Muscle layer of colon (tissue), 2 donors: Measurements from ENCODE around the gene ADGRD1.
A peak's percentile ranks its signal among the peaks of the same experiment; 100 is the strongest.

Experiments used
- H3K27ac ChIP-seq: one replicate; pipeline ENCODE4 v1.7.0; 2013; ENCODE audit warnings: low read depth, mild to moderate bottlenecking, low read length, moderate library complexity
- H3K27me3 ChIP-seq, 2 donors: one replicate each; pipeline ENCODE4 v1.7.0; 2013; ENCODE audit warnings: low read length in 2 of 2, mild to moderate bottlenecking in 2 of 2; ENCODE audit not compliant: insufficient read depth in 2 of 2, control insufficient read depth in 1 of 2
- H3K36me3 ChIP-seq: one replicate; pipeline ENCODE4 v1.7.0; 2013; ENCODE audit warnings: mild to moderate bottlenecking, low read length; ENCODE audit not compliant: insufficient read depth
- H3K4me1 ChIP-seq: one replicate; pipeline ENCODE4 v1.7.0; 2013; ENCODE audit warnings: mild to moderate bottlenecking, low read length; ENCODE audit not compliant: insufficient read depth
- H3K4me3 ChIP-seq, 2 donors: one replicate each; pipeline ENCODE4 v1.7.0; 2013; ENCODE audit warnings: low read length in 2 of 2, low read depth in 1 of 2, mild to moderate bottlenecking in 1 of 2, moderate library complexity in 1 of 2
- H3K9ac ChIP-seq: one replicate; pipeline ENCODE4 v1.7.0; 2013; ENCODE audit warnings: low read length
- H3K9me3 ChIP-seq: one replicate; pipeline ENCODE4 v1.7.0; 2013; ENCODE audit warnings: mild to moderate bottlenecking, low read length
- donor health status: abdominal sarcoma.
- donor health status: Adenocarcinoma of cecum.

Gene ADGRD1

DNA sequence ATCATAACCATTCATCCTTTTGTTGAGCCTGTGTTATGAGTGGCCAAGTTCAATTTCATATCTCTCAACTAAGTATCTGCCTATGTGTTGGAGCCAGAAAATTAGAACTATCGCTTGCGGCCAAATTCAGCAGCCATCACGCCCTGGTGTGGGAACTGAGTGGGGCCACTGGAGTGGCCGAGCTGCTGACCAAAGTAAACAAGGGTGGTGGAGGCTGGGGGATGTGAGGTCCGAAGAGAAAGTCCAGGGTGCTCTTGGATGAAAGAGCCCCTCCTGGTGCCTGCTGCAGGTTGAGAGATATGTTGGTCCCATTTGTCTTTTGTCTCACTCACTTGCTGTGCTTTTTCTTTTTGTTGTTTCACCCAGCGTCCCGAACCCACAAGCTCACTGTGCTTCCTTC lies 14.9 kb downstream of the ADGRD1 start:
- Histone ChIP-seq H3K27ac (no peak overlapping the region), H3K4me3 (no peak overlapping the region), H3K36me3 (peaks cover 35% of the 10 kb centered on the region), H3K27me3 (no peaks in the 10 kb centered on the region), H3K9ac (no peak overlapping the region), H3K4me1 (no peaks in the 10 kb centered on the region), H3K9me3 (no peaks in the 10 kb centered on the region)

GRCh38 chr12:130969223-130969622 lies 15.5 kb downstream of the ADGRD1 start:
- H3K4me1 ChIP-seq = no peaks in the 10 kb centered on the region
- H3K9me3 ChIP-seq = no peaks in the 10 kb centered on the region
- no peak overlapping the region for H3K27ac ChIP-seq
- H3K9ac ChIP-seq = no peak overlapping the region
- peaks cover 35% of the 10 kb centered on the region for H3K36me3 ChIP-seq
- no peak overlapping the region for H3K4me3 ChIP-seq
- H3K27me3 ChIP-seq = no peaks in the 10 kb centered on the region

GRCh38 chr12:130970165-130970907 lies 16.6 kb downstream of the ADGRD1 start:
- Histone ChIP-seq H3K27ac (no peak overlapping the region), H3K9me3 (no peaks in the 10 kb centered on the region), H3K9ac (no peak overlapping the region), H3K4me3 (no peak overlapping the region), H3K36me3 (peaks cover 35% of the 10 kb centered on the region), H3K4me1 (no peaks in the 10 kb centered on the region), H3K27me3 (no peaks in the 10 kb centered on the region)

DNA sequence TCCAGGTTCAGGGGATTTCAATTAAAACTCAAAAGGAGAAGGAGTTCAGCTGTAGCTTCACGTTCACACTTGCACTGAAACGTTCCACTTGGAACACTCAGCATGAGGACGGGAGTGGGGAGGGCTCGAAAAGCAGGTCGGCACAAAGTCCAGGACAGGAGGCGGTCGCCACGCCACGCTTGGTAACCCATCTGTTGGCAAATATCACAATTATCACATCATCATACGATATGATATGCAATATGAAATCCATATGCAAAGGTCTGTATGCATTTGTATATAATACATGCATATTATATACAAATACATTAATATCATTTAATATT lies 17.2 kb downstream of the ADGRD1 start:
- Histone ChIP-seq H3K27me3 (no peaks in the 10 kb centered on the region), H3K4me3 (no peak overlapping the region), H3K9ac (no peak overlapping the region), H3K36me3 (peaks cover 35% of the 10 kb centered on the region), H3K4me1 (no peaks in the 10 kb centered on the region), H3K27ac (no peak overlapping the region), H3K9me3 (no peaks in the 10 kb centered on the region)

DNA sequence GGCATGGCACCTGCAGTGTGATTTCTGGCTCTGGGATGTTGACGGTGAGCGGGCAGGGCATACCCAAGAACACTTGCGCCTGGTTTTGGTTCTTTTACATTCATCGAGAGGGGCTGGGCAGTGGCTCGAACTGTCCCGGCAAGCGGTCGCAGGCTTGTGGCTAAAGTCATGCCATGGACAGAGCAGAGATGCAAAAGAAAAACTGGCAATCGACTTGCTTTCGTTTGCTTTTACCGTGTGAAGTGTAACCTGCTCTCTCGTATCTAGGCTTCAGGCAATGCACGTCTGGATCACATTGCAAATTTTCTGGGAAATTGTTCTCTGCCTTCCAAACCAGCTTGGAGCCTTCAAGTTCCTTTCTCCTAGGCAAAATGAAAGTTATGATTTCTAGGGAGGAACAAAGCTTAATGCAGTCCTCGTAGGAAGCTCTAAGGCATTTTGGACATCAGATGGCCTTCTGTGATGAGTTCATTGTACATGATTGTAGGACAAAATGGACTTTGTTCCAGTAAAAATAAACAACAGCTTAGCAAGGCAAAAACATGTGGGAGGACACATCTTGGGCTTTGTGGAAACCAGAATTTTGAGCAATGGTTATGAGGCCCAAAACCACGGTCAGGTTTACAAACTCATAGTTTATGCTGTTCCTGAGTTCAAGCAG lies 18.3 kb downstream of the ADGRD1 start:
- Histone ChIP-seq H3K4me3 (no peak overlapping the region), H3K9ac (no peak overlapping the region), H3K4me1 (no peaks in the 10 kb centered on the region), H3K9me3 (no peaks in the 10 kb centered on the region), H3K27ac (peak overlapping the region; percentile 1), H3K36me3 (peaks cover 33% of the 10 kb centered on the region), H3K27me3 (no peaks in the 10 kb centered on the region)

DNA sequence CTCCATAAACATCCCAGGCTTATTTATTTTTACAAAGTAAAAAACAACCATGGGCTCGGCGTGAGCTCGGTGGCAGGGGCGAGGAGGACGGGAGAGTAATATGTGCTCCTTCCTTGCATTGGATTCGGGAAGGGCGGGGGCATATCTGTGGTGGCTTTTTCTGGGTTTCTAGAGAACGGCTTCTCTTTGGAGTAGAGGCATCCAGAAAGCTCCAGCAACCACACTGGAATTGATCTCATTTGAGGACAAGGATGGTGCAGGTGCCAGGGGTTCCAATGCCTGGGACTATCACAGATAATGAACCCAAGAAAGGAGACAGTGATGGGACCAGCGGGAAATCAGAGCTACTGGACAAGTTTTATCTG lies 18.9 kb downstream of the ADGRD1 start:
- Histone ChIP-seq H3K4me3 (no peak overlapping the region), H3K36me3 (peaks cover 28% of the 10 kb centered on the region), H3K4me1 (no peaks in the 10 kb centered on the region), H3K9me3 (no peaks in the 10 kb centered on the region), H3K9ac (no peak overlapping the region), H3K27me3 (no peaks in the 10 kb centered on the region), H3K27ac (peak overlapping the region; percentile 1)

- no peaks in the 10 kb centered on the region for H3K4me1 ChIP-seq
- no peak overlapping the region for H3K4me3 ChIP-seq
- H3K9me3 ChIP-seq = no peaks in the 10 kb centered on the region
- H3K9ac ChIP-seq = no peak overlapping the region
- H3K27ac ChIP-seq = no peak overlapping the region
- H3K36me3 ChIP-seq = peaks cover 23% of the 10 kb centered on the region
- H3K27me3 ChIP-seq = no peaks in the 10 kb centered on the region
These were observed 19.4 kb downstream of the ADGRD1 start for GRCh38 chr12:130973109-130973508.

- no peak overlapping the region for H3K9ac ChIP-seq
These were observed 20.2 kb downstream of the ADGRD1 start for GRCh38 chr12:130973906-130974305.

DNA sequence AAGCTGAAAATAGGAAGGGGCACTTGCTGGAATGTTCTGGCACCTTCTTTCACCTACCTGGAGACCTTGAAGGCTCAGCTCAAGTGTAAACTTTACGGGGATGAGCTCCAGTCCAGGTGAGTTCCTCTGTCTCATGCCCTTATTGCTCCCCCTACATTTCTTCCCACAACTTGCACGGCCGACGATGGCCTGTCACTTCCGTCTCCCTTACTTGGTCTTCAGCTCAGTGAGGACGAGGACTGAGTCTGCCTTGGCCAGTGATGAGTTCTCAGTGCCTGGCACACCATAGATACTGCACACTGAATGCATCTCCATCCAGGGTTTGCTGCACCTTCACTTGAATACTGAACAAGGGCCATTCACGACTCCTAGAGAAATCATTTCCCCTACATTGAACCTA lies 21.4 kb downstream of the ADGRD1 start:
- Histone ChIP-seq H3K4me3 (no peak overlapping the region), H3K36me3 (peaks cover 10% of the 10 kb centered on the region), H3K27ac (no peak overlapping the region), H3K9ac (no peak overlapping the region), H3K4me1 (no peaks in the 10 kb centered on the region), H3K9me3 (no peaks in the 10 kb centered on the region), H3K27me3 (no peaks in the 10 kb centered on the region)

More at GRCh38 chr12:130973906-130974305, 20.2 kb downstream of the ADGRD1 start:
- Histone ChIP-seq H3K4me3 (no peak overlapping the region), H3K27ac (no peak overlapping the region), H3K9me3 (no peaks in the 10 kb centered on the region), H3K36me3 (peaks cover 15% of the 10 kb centered on the region), H3K4me1 (no peaks in the 10 kb centered on the region), H3K27me3 (no peaks in the 10 kb centered on the region)

DNA sequence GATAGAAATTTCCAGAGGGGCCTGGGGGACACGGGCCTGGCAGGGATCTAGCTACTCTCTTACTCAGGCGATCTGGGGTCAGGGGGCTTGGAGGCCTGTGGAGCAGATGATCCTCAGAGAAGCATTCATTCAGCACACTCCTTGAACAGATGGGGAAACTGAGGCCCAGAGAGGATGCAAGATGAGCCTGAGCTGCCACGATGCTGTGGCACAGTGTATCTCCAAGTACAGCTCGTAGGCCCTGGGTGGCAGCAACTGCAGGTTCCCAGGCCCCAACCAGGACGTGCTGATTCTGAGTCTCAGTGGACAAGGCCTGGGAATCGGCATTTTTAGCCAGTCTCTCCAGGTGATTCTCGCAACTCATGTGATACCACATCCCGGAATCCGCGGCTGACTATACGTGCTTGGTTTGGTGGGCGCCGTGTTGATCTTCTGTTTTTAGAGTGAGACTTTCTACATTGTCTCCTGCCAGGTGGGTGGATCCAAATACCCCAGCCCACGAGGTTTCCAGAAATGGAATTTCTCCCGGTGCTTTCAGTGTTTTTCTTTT lies 22.5 kb downstream of the ADGRD1 start:
- no peak overlapping the region for H3K4me3 ChIP-seq
- H3K9me3 ChIP-seq = no peaks in the 10 kb centered on the region
- no peaks in the 10 kb centered on the region for H3K27me3 ChIP-seq
- no peak overlapping the region for H3K9ac ChIP-seq
- H3K36me3 ChIP-seq = peaks cover 6% of the 10 kb centered on the region
- H3K4me1 ChIP-seq = peaks cover 6% of the 10 kb centered on the region
- no peak overlapping the region for H3K27ac ChIP-seq

DNA sequence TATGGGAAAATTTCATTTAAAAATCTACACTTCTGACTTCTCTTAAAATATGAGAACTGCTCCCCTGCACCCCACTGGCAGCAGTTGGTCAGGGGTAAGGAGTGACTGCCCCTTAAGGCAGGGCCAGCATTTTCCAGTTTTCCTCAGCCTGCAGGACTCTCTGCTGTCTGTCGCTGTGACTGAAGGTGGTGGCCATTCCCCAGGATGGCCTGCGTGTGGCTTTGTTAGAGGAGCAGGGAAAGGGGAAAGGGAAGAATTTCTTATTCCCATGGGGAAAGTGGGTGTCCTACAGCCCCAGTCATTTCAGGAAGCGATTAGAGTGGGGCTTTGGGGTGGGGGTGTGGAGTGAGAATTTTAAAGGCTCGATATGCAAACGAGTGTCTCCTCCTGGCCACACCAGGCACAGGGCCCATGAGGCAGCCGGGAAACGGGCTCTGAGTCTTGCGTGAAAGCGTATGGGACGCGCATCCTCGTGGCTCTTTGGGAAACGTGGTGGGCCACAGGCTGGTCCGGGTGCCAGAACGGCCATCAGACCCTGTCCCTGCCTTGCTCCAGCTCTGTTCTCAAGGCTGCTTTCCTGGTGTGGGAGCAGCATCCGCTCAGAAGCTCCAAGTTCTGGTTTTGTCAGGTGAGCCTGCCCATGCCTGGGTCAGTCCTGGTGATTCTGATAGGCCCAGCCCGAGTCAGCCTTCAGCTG lies 23.5 kb downstream of the ADGRD1 start:
- Histone ChIP-seq H3K27ac (no peak overlapping the region), H3K4me1 (peaks cover 14% of the 10 kb centered on the region), H3K36me3 (no peaks in the 10 kb centered on the region)

More for the DNA sequence above, 23.5 kb downstream of the ADGRD1 start:
- Histone ChIP-seq H3K27me3 (no peaks in the 10 kb centered on the region), H3K4me3 (no peak overlapping the region), H3K9me3 (no peaks in the 10 kb centered on the region), H3K9ac (no peak overlapping the region)
